KG1 (cell line): ENCODE results near the gene MTMR1.

ENCODE experiments used
- DNase-seq: peaks from one replicate; lab custom pipeline; 2025; lab: John Stamatoyannopoulos, UW

The MTMR1 gene

GRCh38 chrX:150696866-150697265 lies 3.7 kb downstream of the MTMR1 start:
- DNase-seq = no peak

- DNase-seq = no peak
Measured at GRCh38 chrX:150697641-150698040, 4.4 kb downstream of the MTMR1 start.

- no peak for DNase-seq
Measured at GRCh38 chrX:150698981-150699380, 5.8 kb downstream of the MTMR1 start.

GRCh38 chrX:150700107-150700506 lies 6.9 kb downstream of the MTMR1 start:
- DNase-seq = no peak

GRCh38 chrX:150701377-150701776 lies 8.2 kb downstream of the MTMR1 start:
- DNase-seq = no peak

- no peak for DNase-seq
Measured at GRCh38 chrX:150702966-150703694, 9.9 kb downstream of the MTMR1 start.

- DNase-seq = no peak
Measured at GRCh38 chrX:150703695-150703974, 10.4 kb downstream of the MTMR1 start.

GRCh38 chrX:150704030-150704613 lies 10.9 kb downstream of the MTMR1 start:
- DNase-seq = no peak

GRCh38 chrX:150712619-150713018 lies 19.4 kb downstream of the MTMR1 start:
- DNase-seq = no peak

- DNase-seq = no peak
Measured at GRCh38 chrX:150715184-150715583, 22.0 kb downstream of the MTMR1 start.

- DNase-seq = no peak
Measured at GRCh38 chrX:150719621-150720020, 26.4 kb downstream of the MTMR1 start.

- no peak for DNase-seq
Measured at GRCh38 chrX:150729956-150730355, 36.8 kb downstream of the MTMR1 start.

- DNase-seq = no peak
Measured at GRCh38 chrX:150730719-150731118, 37.5 kb downstream of the MTMR1 start.

GRCh38 chrX:150731795-150732194 lies 38.6 kb downstream of the MTMR1 start:
- DNase-seq = no peak

- no peak for DNase-seq
Measured at GRCh38 chrX:150736475-150736874, 43.3 kb downstream of the MTMR1 start.

- DNase-seq = no peak
Measured at GRCh38 chrX:150752124-150752523, 58.9 kb downstream of the MTMR1 start.

- DNase-seq = no peak
Measured at GRCh38 chrX:150753357-150753756, 60.2 kb downstream of the MTMR1 start.

GRCh38 chrX:150753968-150754367 lies 60.8 kb downstream of the MTMR1 start:
- DNase-seq = no peak

GRCh38 chrX:150757371-150757770 lies 64.2 kb downstream of the MTMR1 start:
- DNase-seq = no peak

- no peak for DNase-seq
Measured at GRCh38 chrX:150759568-150760416, 66.6 kb downstream of the MTMR1 start.

- DNase-seq = no peak
Measured at GRCh38 chrX:150761176-150761818, 68.1 kb downstream of the MTMR1 start.

GRCh38 chrX:150761819-150762216 lies 68.6 kb downstream of the MTMR1 start:
- DNase-seq = no peak
